ENCODE results near the gene KRT71.

Gene KRT71

GRCh38 chr12:52521175-52521567 is 31.8 kb downstream of the KRT71 start:
- H3K4me2 ChIP-seq (ENCODE audit: low read length) = peak overlapping the region; percentile 67
- H2AFZ ChIP-seq (ENCODE audit: low read depth, low read length) = no peak overlapping the region; the same call in 1 of the 2 replicates
- H3K9me3 ChIP-seq (ENCODE audit: insufficient read depth, low read length) = no peaks in the 10 kb centered on the region
- peak overlapping the region; percentile 16 for H3K9ac ChIP-seq (ENCODE audit: low read length)
- no peaks in the 10 kb centered on the region for H4K20me1 ChIP-seq (ENCODE audit: insufficient read depth, low read length)
- no peaks in the 10 kb centered on the region for H3K36me3 ChIP-seq (replicated peaks; ENCODE audit: low read depth, low read length)
- peaks cover 64% of the 10 kb centered on the region for H3K4me1 ChIP-seq (ENCODE audit: low read length)
- H3K4me3 ChIP-seq (ENCODE audit: low read length) = peak overlapping the region; percentile 72
- H3K27me3 ChIP-seq (ENCODE audit: low read depth, low read length) = peaks cover 3% of the 10 kb centered on the region; the same call in 1 of the 2 replicates
- H3K79me2 ChIP-seq (ENCODE audit: low read length) = no peaks in the 10 kb centered on the region
- peak overlapping the region; percentile 63 for H3K27ac ChIP-seq (ENCODE audit: low read length)
- TF ChIP-seq EZH2phosphoT487 (IDR thresholded peaks at IDR 0.05; ENCODE audit: low read depth) (no peak), CTCF (IDR thresholded peaks at IDR 0.05; ENCODE audit: low read depth, low read length) (no peak)

GRCh38 chr12:52519826-52520662 is 32.9 kb downstream of the KRT71 start, which contains the start of gene KRT5:
Gene KRT5 (minus strand): TSS chr12:52520394. CDS start chr12:52520296, 98 bp downstream.
- peaks cover 3% of the 10 kb centered on the region; the same call in 1 of the 2 replicates for H3K27me3 ChIP-seq (ENCODE audit: low read depth, low read length)
- no peak within 1 kb of the TSS; the same call in 1 of the 2 replicates for H2AFZ ChIP-seq (ENCODE audit: low read depth, low read length)
- no peaks in the 10 kb centered on the region for H4K20me1 ChIP-seq (ENCODE audit: insufficient read depth, low read length)
- no peaks in the 10 kb centered on the region for H3K36me3 ChIP-seq (replicated peaks; ENCODE audit: low read depth, low read length)
- H3K4me2 ChIP-seq (ENCODE audit: low read length) = peak within 1 kb of the TSS; percentile 67
- peaks cover 52% of the 10 kb centered on the region for H3K4me1 ChIP-seq (ENCODE audit: low read length)
- H3K79me2 ChIP-seq (ENCODE audit: low read length) = no peaks in the 10 kb centered on the region
- H3K27ac ChIP-seq (ENCODE audit: low read length) = peak within 1 kb of the TSS; percentile 63
- TF ChIP-seq EZH2phosphoT487 (IDR thresholded peaks at IDR 0.05; ENCODE audit: low read depth) (no peak), CTCF (IDR thresholded peaks at IDR 0.05; ENCODE audit: low read depth, low read length) (no peak)
- H3K9me3 ChIP-seq (ENCODE audit: insufficient read depth, low read length) = no peaks in the 10 kb centered on the region
- peak within 1 kb of the TSS; percentile 16 for H3K9ac ChIP-seq (ENCODE audit: low read length)
- peak within 1 kb of the TSS; percentile 72 for H3K4me3 ChIP-seq (ENCODE audit: low read length)

- Histone ChIP-seq H3K79me2 (ENCODE audit: low read length) (no peaks in the 10 kb centered on the region), H3K9ac (ENCODE audit: low read length) (peak overlapping the region; percentile 16; the same call in 1 of the 2 replicates), H3K27me3 (ENCODE audit: low read depth, low read length) (peaks cover 3% of the 10 kb centered on the region; the same call in 1 of the 2 replicates), H3K9me3 (ENCODE audit: insufficient read depth, low read length) (no peaks in the 10 kb centered on the region), H4K20me1 (ENCODE audit: insufficient read depth, low read length) (no peaks in the 10 kb centered on the region), H3K36me3 (replicated peaks; ENCODE audit: low read depth, low read length) (no peaks in the 10 kb centered on the region), H3K4me1 (ENCODE audit: low read length) (peaks cover 45% of the 10 kb centered on the region), H3K27ac (ENCODE audit: low read length) (no peak overlapping the region), H2AFZ (ENCODE audit: low read depth, low read length) (no peak overlapping the region), H3K4me2 (ENCODE audit: low read length) (peak overlapping the region; percentile 67), H3K4me3 (ENCODE audit: low read length) (peak overlapping the region; percentile 72)
- TF ChIP-seq EZH2phosphoT487 (IDR thresholded peaks at IDR 0.05; ENCODE audit: low read depth) = no peak
- TF ChIP-seq CTCF (IDR thresholded peaks at IDR 0.05; ENCODE audit: low read depth, low read length) = no peak
Measured at GRCh38 chr12:52519387-52519703, 33.6 kb downstream of the KRT71 start.

GRCh38 chr12:52518574-52519386 is 34.2 kb downstream of the KRT71 start:
- Histone ChIP-seq H3K79me2 (ENCODE audit: low read length) (no peaks in the 10 kb centered on the region), H3K9ac (ENCODE audit: low read length) (peak overlapping the region; percentile 16; the same call in 1 of the 2 replicates), H3K27ac (ENCODE audit: low read length) (no peak overlapping the region), H3K4me1 (ENCODE audit: low read length) (peaks cover 40% of the 10 kb centered on the region), H2AFZ (ENCODE audit: low read depth, low read length) (no peak overlapping the region), H3K4me2 (ENCODE audit: low read length) (peak overlapping the region; percentile 67), H3K4me3 (ENCODE audit: low read length) (peak overlapping the region; percentile 72), H3K9me3 (ENCODE audit: insufficient read depth, low read length) (no peaks in the 10 kb centered on the region), H3K27me3 (ENCODE audit: low read depth, low read length) (peaks cover 3% of the 10 kb centered on the region; the same call in 1 of the 2 replicates), H3K36me3 (replicated peaks; ENCODE audit: low read depth, low read length) (no peaks in the 10 kb centered on the region), H4K20me1 (ENCODE audit: insufficient read depth, low read length) (no peaks in the 10 kb centered on the region)
- TF ChIP-seq CTCF (IDR thresholded peaks at IDR 0.05; ENCODE audit: low read depth, low read length) = no peak
- TF ChIP-seq EZH2phosphoT487 (IDR thresholded peaks at IDR 0.05; ENCODE audit: low read depth) = no peak

Data from OCI-LY3 (cell line).